ENCODE data around the gene MEMO1. TPM values are rescaled to one million over a fixed set of nuclear protein-coding genes. Genes with fewer than 3 reads are reported as not detected.

The MEMO1 gene
- total RNA-seq, 1 experiment from 2014 or later: 44.4 TPM

DNA sequence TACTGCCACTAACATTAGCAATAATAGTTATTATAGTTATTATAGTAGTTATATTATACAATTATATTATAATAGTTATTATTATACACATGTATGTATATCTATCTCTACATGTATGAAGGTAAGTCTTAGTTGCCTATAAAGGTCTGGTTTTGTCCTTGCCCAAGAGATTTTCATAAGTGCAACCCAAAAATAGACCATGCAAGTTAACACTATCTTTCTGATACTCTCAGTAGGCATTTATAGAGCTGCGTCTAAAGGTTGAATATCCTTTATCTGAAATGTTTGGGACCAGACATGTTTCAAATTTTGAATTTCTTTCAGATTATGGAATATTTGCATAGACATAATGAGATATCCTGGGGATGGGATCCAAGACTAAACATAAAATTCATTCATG, 175.4 kb downstream of the MEMO1 start (continued):
- TF ChIP-seq, protein P1, sequence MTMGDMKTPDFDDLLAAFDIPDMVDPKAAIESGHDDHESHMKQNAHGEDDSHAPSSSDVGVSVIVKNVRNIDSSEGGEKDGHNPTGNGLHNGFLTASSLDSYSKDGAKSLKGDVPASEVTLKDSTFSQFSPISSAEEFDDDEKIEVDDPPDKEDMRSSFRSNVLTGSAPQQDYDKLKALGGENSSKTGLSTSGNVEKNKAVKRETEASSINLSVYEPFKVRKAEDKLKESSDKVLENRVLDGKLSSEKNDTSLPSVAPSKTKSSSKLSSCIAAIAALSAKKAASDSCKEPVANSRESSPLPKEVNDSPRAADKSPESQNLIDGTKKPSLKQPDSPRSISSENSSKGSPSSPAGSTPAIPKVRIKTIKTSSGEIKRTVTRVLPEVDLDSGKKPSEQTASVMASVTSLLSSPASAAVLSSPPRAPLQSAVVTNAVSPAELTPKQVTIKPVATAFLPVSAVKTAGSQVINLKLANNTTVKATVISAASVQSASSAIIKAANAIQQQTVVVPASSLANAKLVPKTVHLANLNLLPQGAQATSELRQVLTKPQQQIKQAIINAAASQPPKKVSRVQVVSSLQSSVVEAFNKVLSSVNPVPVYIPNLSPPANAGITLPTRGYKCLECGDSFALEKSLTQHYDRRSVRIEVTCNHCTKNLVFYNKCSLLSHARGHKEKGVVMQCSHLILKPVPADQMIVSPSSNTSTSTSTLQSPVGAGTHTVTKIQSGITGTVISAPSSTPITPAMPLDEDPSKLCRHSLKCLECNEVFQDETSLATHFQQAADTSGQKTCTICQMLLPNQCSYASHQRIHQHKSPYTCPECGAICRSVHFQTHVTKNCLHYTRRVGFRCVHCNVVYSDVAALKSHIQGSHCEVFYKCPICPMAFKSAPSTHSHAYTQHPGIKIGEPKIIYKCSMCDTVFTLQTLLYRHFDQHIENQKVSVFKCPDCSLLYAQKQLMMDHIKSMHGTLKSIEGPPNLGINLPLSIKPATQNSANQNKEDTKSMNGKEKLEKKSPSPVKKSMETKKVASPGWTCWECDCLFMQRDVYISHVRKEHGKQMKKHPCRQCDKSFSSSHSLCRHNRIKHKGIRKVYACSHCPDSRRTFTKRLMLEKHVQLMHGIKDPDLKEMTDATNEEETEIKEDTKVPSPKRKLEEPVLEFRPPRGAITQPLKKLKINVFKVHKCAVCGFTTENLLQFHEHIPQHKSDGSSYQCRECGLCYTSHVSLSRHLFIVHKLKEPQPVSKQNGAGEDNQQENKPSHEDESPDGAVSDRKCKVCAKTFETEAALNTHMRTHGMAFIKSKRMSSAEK (CRISPR knock-in tag; IDR thresholded peaks at IDR 0.05; ENCODE audit: borderline replicate concordance): no peak

DNA sequence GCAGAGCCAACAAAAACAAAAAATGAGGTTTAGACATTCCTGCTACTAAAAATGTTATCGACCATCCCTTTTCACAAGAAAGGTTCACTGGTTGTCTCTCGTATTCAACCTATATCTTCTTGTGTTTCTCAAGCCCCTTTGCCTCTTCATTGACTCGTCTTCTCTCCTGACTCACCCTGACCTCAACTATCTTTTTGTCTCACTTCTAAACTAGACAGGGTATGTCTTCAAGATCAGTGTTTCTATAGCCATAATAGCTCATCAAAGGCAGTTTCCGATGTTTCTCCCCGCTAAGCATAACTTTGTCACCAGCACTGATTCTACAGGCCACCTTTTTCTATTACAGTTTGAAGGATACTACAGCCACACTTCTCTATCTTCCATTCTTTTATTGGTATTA, 178.4 kb downstream of the MEMO1 start:
- Mint-ChIP-seq H3K4me3 (no peak overlapping the region), H3K27ac (no peak overlapping the region), H3K4me1 (no peaks in the 10 kb centered on the region), H3K36me3 (peaks cover 4% of the 10 kb centered on the region), H3K27me3 (ENCODE audit: low read depth) (peaks cover 8% of the 10 kb centered on the region; the same call in 1 of the 2 replicates), H3K9me3 (peaks cover 27% of the 10 kb centered on the region)
- DNase-seq (ENCODE audit: low spot score): no peak
- POLR2A ChIA-PET: no interaction called here
- CTCF ChIA-PET: no interaction called here
- TF ChIP-seq, protein P1 (CRISPR knock-in tag; IDR thresholded peaks at IDR 0.05; ENCODE audit: borderline replicate concordance): no peak
- TF ChIP-seq, protein P2, sequence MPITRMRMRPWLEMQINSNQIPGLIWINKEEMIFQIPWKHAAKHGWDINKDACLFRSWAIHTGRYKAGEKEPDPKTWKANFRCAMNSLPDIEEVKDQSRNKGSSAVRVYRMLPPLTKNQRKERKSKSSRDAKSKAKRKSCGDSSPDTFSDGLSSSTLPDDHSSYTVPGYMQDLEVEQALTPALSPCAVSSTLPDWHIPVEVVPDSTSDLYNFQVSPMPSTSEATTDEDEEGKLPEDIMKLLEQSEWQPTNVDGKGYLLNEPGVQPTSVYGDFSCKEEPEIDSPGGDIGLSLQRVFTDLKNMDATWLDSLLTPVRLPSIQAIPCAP (CRISPR knock-in tag; IDR thresholded peaks at IDR 0.05): no peak
- TF ChIP-seq ZNF671 (CRISPR knock-in tag; IDR thresholded peaks at IDR 0.05) (no peak), FOXP1 (CRISPR knock-in tag; IDR thresholded peaks at IDR 0.05; ENCODE audit: borderline replicate concordance) (no peak)
- TF ChIP-seq, protein P3, sequence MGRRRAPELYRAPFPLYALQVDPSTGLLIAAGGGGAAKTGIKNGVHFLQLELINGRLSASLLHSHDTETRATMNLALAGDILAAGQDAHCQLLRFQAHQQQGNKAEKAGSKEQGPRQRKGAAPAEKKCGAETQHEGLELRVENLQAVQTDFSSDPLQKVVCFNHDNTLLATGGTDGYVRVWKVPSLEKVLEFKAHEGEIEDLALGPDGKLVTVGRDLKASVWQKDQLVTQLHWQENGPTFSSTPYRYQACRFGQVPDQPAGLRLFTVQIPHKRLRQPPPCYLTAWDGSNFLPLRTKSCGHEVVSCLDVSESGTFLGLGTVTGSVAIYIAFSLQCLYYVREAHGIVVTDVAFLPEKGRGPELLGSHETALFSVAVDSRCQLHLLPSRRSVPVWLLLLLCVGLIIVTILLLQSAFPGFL (CRISPR knock-in tag; IDR thresholded peaks at IDR 0.05; ENCODE audit: borderline replicate concordance): no peak
- TF ChIP-seq, protein P4, sequence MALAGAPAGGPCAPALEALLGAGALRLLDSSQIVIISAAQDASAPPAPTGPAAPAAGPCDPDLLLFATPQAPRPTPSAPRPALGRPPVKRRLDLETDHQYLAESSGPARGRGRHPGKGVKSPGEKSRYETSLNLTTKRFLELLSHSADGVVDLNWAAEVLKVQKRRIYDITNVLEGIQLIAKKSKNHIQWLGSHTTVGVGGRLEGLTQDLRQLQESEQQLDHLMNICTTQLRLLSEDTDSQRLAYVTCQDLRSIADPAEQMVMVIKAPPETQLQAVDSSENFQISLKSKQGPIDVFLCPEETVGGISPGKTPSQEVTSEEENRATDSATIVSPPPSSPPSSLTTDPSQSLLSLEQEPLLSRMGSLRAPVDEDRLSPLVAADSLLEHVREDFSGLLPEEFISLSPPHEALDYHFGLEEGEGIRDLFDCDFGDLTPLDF (CRISPR knock-in tag; IDR thresholded peaks at IDR 0.05): no peak
- no peak for ATAC-seq

DNA sequence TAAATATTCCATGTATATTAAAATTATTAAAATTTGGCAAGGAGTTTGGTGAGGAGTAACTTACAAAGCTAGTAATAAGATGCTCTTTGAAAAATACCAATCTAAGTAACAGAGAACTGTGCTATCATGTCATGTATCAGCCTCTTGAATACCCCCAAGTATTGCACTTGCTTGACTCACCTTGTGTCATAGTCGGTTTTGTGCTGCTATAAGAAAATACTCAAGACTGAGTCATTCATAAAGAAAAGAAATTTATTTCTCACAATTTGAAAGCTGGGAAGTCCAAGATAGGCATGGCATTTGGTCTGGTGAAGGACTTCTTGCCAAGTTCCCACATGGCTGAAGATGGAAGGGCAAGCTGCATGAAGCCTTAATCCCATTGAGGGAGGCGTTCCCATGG, 179.2 kb downstream of the MEMO1 start:
- Mint-ChIP-seq H3K36me3 (peaks cover 4% of the 10 kb centered on the region), H3K9me3 (peaks cover 33% of the 10 kb centered on the region), H3K4me1 (no peaks in the 10 kb centered on the region), H3K27ac (no peak overlapping the region), H3K27me3 (ENCODE audit: low read depth) (peaks cover 10% of the 10 kb centered on the region; the same call in 1 of the 2 replicates), H3K4me3 (no peak overlapping the region)
- DNase-seq (ENCODE audit: low spot score): no peak
- POLR2A ChIA-PET: no interaction called here
- CTCF ChIA-PET: no interaction called here
- ATAC-seq: no peak
- TF ChIP-seq ZNF416 (CRISPR knock-in tag; IDR thresholded peaks at IDR 0.05) (no peak), TEAD4 (CRISPR knock-in tag; IDR thresholded peaks at IDR 0.05) (no peak), ZNF121 (CRISPR knock-in tag; IDR thresholded peaks at IDR 0.05) (no peak), HMGA2 (CRISPR knock-in tag; IDR thresholded peaks at IDR 0.05) (no peak), OVOL2 (CRISPR knock-in tag; IDR thresholded peaks at IDR 0.05; ENCODE audit: borderline replicate concordance) (no peak), FOXJ3 (CRISPR knock-in tag; IDR thresholded peaks at IDR 0.05; ENCODE audit: borderline replicate concordance) (no peak), GRHL2 (CRISPR knock-in tag; IDR thresholded peaks at IDR 0.05; ENCODE audit: insufficient replicate concordance, severe bottlenecking) (no peak), GABPB1 (CRISPR knock-in tag; IDR thresholded peaks at IDR 0.05) (no peak), TCF7 (CRISPR knock-in tag; IDR thresholded peaks at IDR 0.05; ENCODE audit: low read depth) (no peak)
- TF ChIP-seq, protein P5, sequence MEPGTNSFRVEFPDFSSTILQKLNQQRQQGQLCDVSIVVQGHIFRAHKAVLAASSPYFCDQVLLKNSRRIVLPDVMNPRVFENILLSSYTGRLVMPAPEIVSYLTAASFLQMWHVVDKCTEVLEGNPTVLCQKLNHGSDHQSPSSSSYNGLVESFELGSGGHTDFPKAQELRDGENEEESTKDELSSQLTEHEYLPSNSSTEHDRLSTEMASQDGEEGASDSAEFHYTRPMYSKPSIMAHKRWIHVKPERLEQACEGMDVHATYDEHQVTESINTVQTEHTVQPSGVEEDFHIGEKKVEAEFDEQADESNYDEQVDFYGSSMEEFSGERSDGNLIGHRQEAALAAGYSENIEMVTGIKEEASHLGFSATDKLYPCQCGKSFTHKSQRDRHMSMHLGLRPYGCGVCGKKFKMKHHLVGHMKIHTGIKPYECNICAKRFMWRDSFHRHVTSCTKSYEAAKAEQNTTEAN (CRISPR knock-in tag; IDR thresholded peaks at IDR 0.05): no peak
- TF ChIP-seq, protein P2 (CRISPR knock-in tag; IDR thresholded peaks at IDR 0.05): no peak
- TF ChIP-seq, protein P6, sequence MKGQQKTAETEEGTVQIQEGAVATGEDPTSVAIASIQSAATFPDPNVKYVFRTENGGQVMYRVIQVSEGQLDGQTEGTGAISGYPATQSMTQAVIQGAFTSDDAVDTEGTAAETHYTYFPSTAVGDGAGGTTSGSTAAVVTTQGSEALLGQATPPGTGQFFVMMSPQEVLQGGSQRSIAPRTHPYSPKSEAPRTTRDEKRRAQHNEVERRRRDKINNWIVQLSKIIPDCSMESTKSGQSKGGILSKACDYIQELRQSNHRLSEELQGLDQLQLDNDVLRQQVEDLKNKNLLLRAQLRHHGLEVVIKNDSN (CRISPR knock-in tag; IDR thresholded peaks at IDR 0.05): no peak
- TF ChIP-seq, protein P7, sequence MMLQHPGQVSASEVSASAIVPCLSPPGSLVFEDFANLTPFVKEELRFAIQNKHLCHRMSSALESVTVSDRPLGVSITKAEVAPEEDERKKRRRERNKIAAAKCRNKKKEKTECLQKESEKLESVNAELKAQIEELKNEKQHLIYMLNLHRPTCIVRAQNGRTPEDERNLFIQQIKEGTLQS (CRISPR knock-in tag; conservative IDR thresholded peaks at IDR 0.05): no peak

All from WTC11 (cell line).